SU-DHL-6 (cell line): ENCODE measurements around the gene SBF1.

Experiments used
- H2AFZ ChIP-seq: fragments of 200-600 bp; sonication (generic); 2 replicates; pipeline ENCODE4 v1.6.1; 2014; ENCODE audit warnings: low read depth, mild to moderate bottlenecking, moderate library complexity, mixed read lengths, antibody characterized with exemption, low read length; ENCODE audit not compliant: severe bottlenecking
- H3F3A ChIP-seq: fragments of 200-600 bp; shearing (Covaris generic); 2 replicates; pipeline ENCODE4 v1.6.0; 2016; ENCODE audit warnings: antibody characterized with exemption, mild to moderate bottlenecking; ENCODE audit not compliant: insufficient read depth
- H3K27ac ChIP-seq: fragments of 200-600 bp; sonication (generic); 2 replicates; pipeline ENCODE4 v1.5.1; 2016; ENCODE audit warnings: low read depth, mild to moderate bottlenecking, low read length, moderate library complexity, mixed read lengths
- H3K27me3 ChIP-seq: fragments of 200-600 bp; sonication (generic), shearing (Covaris generic); 2 replicates; pipeline ENCODE4 v1.6.0; 2014; ENCODE audit warnings: mild to moderate bottlenecking, low read length
- H3K36me3 ChIP-seq: fragments of 200-600 bp; sonication (generic); 2 replicates; pipeline ENCODE4 v1.6.1; 2014; ENCODE audit warnings: mild to moderate bottlenecking, low read length, mixed read lengths
- H3K4me2 ChIP-seq: fragments of 300-600, 200-600 bp; shearing (Covaris generic), sonication (generic); 2 replicates; pipeline ENCODE4 v1.6.0; 2014; ENCODE audit warnings: low read length, low read depth, mild to moderate bottlenecking; ENCODE audit not compliant: poor library complexity, severe bottlenecking
- H3K4me3 ChIP-seq: fragments of 200-600 bp; sonication (generic); 2 replicates; pipeline ENCODE4 v1.5.1; 2014; ENCODE audit warnings: antibody characterized with exemption, low read length, mild to moderate bottlenecking, mixed read lengths; ENCODE audit not compliant: insufficient read depth, poor library complexity, severe bottlenecking
- H3K79me2 ChIP-seq: fragments of 200-600 bp; sonication (generic); 2 replicates; pipeline ENCODE4 v1.6.1; 2014; ENCODE audit warnings: mild to moderate bottlenecking, low read length, moderate library complexity; ENCODE audit not compliant: insufficient read depth
- H3K9ac ChIP-seq: fragments of 200-600 bp; sonication (generic); 2 replicates; pipeline ENCODE4 v1.7.0; 2014; ENCODE audit warnings: mild to moderate bottlenecking, low read length
- H3K9me2 ChIP-seq: fragments of 200-600 bp; sonication (generic); replicated peaks from 2 replicates; pipeline ENCODE4 v1.6.1; 2014; ENCODE audit warnings: low read length; ENCODE audit not compliant: insufficient read depth
- H3K9me3 ChIP-seq: fragments of 200-600 bp; sonication (generic); 2 replicates; pipeline ENCODE4 v1.6.1; 2014; ENCODE audit warnings: low read length, mixed read lengths; ENCODE audit not compliant: insufficient read depth
- H4K20me1 ChIP-seq: fragments of 200-600 bp; sonication (generic); 2 replicates; pipeline ENCODE4 v1.6.1; 2014; ENCODE audit warnings: low read depth, mild to moderate bottlenecking, antibody characterized with exemption, low read length, moderate library complexity, mixed read lengths
- CTCF ChIP-seq: fragments of 200-600 bp; sonication (generic); IDR thresholded peaks from one replicate; pipeline ENCODE4 v1.5.1; 2017; ENCODE audit warnings: antibody characterized with exemption, mild to moderate bottlenecking, low read length, moderate library complexity; ENCODE audit not compliant: insufficient read depth, poor library complexity, severe bottlenecking
- EZH2phosphoT487 ChIP-seq: fragments of 200-600 bp; sonication (generic), shearing (Covaris generic); conservative IDR thresholded peaks from 2 replicates; pipeline ENCODE4 v1.6.1; 2018; ENCODE audit warnings: mild to moderate bottlenecking, antibody characterized with exemption, low read length, moderate library complexity, mixed read lengths

SBF1 gene

GRCh38 chr22:50459016-50459415 lies 15.8 kb downstream of the SBF1 start:
- Histone ChIP-seq H3K79me2 (no peaks in the 10 kb centered on the region), H3K27me3 (no peaks in the 10 kb centered on the region), H3K9me2 (no peaks in the 10 kb centered on the region), H3K9me3 (no peaks in the 10 kb centered on the region), H2AFZ (no peak overlapping the region), H3K36me3 (peaks cover 4% of the 10 kb centered on the region; the same call in 1 of the 2 replicates), H3K27ac (no peak overlapping the region), H4K20me1 (no peaks in the 10 kb centered on the region), H3K4me3 (no peak overlapping the region), H3F3A (no peaks in the 10 kb centered on the region), H3K4me2 (no peak overlapping the region), H3K9ac (no peak overlapping the region)
- TF ChIP-seq EZH2phosphoT487 (no peak), CTCF (no peak)

- no peaks in the 10 kb centered on the region for H3K9me2 ChIP-seq
- peaks cover 12% of the 10 kb centered on the region for H3K36me3 ChIP-seq
- no peaks in the 10 kb centered on the region for H3K79me2 ChIP-seq
- TF ChIP-seq CTCF, result peak; percentile 9
- TF ChIP-seq EZH2phosphoT487, result no peak
- H3K9ac ChIP-seq, result no peak overlapping the region
- H3K4me2 ChIP-seq, result no peak overlapping the region
- H3K27me3 ChIP-seq, result no peaks in the 10 kb centered on the region
- no peak overlapping the region for H3K27ac ChIP-seq
- H3K4me3 ChIP-seq, result no peak overlapping the region
- no peaks in the 10 kb centered on the region for H4K20me1 ChIP-seq
- no peak overlapping the region for H2AFZ ChIP-seq
- peaks cover 5% of the 10 kb centered on the region; the same call in 1 of the 2 replicates for H3F3A ChIP-seq
- H3K9me3 ChIP-seq, result no peaks in the 10 kb centered on the region
Measured at GRCh38 chr22:50456466-50457234, 18.2 kb downstream of the SBF1 start.

GRCh38 chr22:50456026-50456425 lies 18.8 kb downstream of the SBF1 start:
- peaks cover 12% of the 10 kb centered on the region for H3K36me3 ChIP-seq
- H3K27ac ChIP-seq, result no peak overlapping the region
- no peak overlapping the region for H2AFZ ChIP-seq
- H3K9me3 ChIP-seq, result no peaks in the 10 kb centered on the region
- no peaks in the 10 kb centered on the region for H4K20me1 ChIP-seq
- peaks cover 11% of the 10 kb centered on the region; the same call in 1 of the 2 replicates for H3F3A ChIP-seq
- no peak overlapping the region for H3K4me3 ChIP-seq
- H3K4me2 ChIP-seq, result no peak overlapping the region
- H3K27me3 ChIP-seq, result no peaks in the 10 kb centered on the region
- no peaks in the 10 kb centered on the region for H3K79me2 ChIP-seq
- no peaks in the 10 kb centered on the region for H3K9me2 ChIP-seq
- TF ChIP-seq EZH2phosphoT487, result no peak
- no peak for TF ChIP-seq CTCF
- H3K9ac ChIP-seq, result no peak overlapping the region
